Kidney epithelial cell (primary cell): ENCODE data around the gene FAM3A. TPM values are rescaled to one million over a fixed set of nuclear protein-coding genes. Genes with fewer than 3 reads are reported as not detected.

Experiments used
- DNase-seq: peaks from one replicate; pipeline ENCODE4 v3.0.0-alpha.2; 2010; ENCODE audit warnings: low read depth
- H3K27me3 ChIP-seq: 2 replicates; pipeline ENCODE4 v1.6.0; 2011; ENCODE audit warnings: low read length; ENCODE audit not compliant: control insufficient read depth, insufficient read depth
- H3K36me3 ChIP-seq: 2 replicates; pipeline ENCODE4 v1.5.1; 2011; ENCODE audit warnings: low read length; ENCODE audit not compliant: control insufficient read depth, insufficient read depth
- H3K4me3 ChIP-seq: 2 replicates; pipeline ENCODE4 v1.5.1; 2011; ENCODE audit warnings: low read depth, mild to moderate bottlenecking, control low read depth, low read length
- total RNA-seq: library from RNA; depleted of rRNA; stranded (reverse); fragments of >200 nt; gene quantifications from 2 replicates; pipeline ENCODE4 v1.2.3, GENCODE V29; 2015
- TF ChIP-seq, protein P1 (sequence below): IDR thresholded peaks from 2 replicates; pipeline ENCODE4 v1.5.1; 2011; ENCODE audit warnings: mild to moderate bottlenecking, moderate library complexity, low read length, control low read depth, inconsistent platforms; ENCODE audit not compliant: insufficient read depth, poor library complexity, severe bottlenecking

FAM3A gene
- total RNA-seq, 1 donor from 2014 or later: 32.3 TPM

DNA sequence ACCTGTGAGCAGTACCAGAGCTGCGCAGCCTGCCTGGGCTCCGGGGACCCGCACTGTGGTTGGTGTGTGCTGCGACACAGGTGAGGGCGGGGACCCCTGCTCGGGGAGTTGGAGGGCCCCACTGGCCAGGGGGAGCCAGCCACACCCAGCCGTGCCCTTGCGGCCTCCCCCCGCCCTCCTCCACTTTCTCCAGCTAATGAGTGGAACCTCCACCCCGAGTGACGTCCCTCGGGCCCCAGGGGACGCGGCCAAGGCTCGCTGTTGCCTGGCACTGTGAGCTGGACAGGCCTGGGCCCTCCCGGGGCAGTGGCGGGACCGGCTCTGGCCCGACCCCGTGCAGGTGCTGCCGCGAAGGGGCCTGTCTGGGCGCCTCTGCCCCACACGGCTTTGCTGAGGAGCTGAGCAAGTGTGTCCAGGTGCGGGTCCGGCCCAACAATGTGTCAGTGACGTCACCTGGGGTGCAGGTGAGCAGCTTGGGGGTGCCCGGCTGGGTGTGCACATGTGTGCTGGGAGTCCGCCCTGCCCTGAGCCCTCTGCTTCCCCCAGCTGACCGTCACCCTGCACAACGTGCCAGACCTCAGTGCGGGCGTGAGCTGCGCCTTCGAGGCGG is 52.3 kb downstream of the FAM3A start:
- H3K36me3 ChIP-seq: no peaks in the 10 kb centered on the region
- no peaks in the 10 kb centered on the region for H3K27me3 ChIP-seq
- TF ChIP-seq, protein P1, sequence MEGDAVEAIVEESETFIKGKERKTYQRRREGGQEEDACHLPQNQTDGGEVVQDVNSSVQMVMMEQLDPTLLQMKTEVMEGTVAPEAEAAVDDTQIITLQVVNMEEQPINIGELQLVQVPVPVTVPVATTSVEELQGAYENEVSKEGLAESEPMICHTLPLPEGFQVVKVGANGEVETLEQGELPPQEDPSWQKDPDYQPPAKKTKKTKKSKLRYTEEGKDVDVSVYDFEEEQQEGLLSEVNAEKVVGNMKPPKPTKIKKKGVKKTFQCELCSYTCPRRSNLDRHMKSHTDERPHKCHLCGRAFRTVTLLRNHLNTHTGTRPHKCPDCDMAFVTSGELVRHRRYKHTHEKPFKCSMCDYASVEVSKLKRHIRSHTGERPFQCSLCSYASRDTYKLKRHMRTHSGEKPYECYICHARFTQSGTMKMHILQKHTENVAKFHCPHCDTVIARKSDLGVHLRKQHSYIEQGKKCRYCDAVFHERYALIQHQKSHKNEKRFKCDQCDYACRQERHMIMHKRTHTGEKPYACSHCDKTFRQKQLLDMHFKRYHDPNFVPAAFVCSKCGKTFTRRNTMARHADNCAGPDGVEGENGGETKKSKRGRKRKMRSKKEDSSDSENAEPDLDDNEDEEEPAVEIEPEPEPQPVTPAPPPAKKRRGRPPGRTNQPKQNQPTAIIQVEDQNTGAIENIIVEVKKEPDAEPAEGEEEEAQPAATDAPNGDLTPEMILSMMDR: no peak

DNA sequence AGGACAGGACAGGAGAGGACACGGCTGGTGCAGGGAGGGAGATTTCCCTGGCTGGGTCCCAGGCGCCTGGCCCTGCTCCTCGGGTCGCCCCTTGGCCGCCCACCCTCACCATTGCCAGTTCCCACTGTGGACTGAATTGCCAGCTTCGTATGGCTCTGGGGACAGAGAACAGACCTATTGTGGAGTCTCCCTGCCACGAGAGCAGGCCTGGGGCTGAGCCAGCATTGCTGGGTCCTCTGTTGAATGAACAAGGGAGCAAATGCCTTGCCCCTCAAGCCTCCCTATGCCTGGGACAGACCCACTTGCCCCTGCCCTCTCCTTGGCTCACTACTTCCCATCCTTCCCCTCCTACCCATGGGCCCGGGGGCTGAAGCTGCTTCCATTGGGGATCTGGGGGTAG is 53.6 kb downstream of the FAM3A start:
- TF ChIP-seq, protein P1: no peak
- Histone ChIP-seq H3K4me3 (no peak overlapping the region), H3K27me3 (no peaks in the 10 kb centered on the region), H3K36me3 (no peaks in the 10 kb centered on the region)
- DNase-seq: no peak

More for the DNA sequence above, 52.3 kb downstream of the FAM3A start:
- DNase-seq: no peak
- H3K4me3 ChIP-seq: no peak overlapping the region

- H3K4me3 ChIP-seq: no peak overlapping the region
- H3K27me3 ChIP-seq: no peaks in the 10 kb centered on the region
- TF ChIP-seq, protein P1: peak; percentile 28
- no peaks in the 10 kb centered on the region for H3K36me3 ChIP-seq
- no peak for DNase-seq
Observed at GRCh38 chrX:154460326-154460725, 55.7 kb downstream of the FAM3A start.

DNA sequence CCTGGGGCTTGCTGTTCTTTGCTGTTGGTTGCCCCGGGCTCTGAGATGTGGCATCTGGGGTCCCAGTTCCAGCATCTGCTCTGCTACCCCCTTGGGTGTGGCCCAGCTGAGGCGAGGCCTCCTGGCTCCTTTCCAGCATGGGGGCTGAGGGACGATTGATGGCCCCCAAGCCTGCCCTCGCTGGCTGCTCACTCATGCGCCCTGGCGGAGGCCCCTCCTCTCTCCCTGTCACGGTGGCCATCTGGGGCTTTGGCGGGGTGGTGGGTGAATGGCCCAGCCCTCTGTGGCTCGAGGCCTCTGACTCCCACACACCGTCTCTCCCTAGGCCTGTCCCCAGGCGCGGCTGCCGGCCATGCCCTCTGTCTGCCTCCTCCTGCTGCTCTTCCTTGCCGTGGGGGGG is 56.2 kb downstream of the FAM3A start:
- TF ChIP-seq, protein P1: no peak
- H3K36me3 ChIP-seq: no peaks in the 10 kb centered on the region
- no peak for DNase-seq
- no peaks in the 10 kb centered on the region for H3K27me3 ChIP-seq
- peak overlapping the region; percentile 70 for H3K4me3 ChIP-seq

DNA sequence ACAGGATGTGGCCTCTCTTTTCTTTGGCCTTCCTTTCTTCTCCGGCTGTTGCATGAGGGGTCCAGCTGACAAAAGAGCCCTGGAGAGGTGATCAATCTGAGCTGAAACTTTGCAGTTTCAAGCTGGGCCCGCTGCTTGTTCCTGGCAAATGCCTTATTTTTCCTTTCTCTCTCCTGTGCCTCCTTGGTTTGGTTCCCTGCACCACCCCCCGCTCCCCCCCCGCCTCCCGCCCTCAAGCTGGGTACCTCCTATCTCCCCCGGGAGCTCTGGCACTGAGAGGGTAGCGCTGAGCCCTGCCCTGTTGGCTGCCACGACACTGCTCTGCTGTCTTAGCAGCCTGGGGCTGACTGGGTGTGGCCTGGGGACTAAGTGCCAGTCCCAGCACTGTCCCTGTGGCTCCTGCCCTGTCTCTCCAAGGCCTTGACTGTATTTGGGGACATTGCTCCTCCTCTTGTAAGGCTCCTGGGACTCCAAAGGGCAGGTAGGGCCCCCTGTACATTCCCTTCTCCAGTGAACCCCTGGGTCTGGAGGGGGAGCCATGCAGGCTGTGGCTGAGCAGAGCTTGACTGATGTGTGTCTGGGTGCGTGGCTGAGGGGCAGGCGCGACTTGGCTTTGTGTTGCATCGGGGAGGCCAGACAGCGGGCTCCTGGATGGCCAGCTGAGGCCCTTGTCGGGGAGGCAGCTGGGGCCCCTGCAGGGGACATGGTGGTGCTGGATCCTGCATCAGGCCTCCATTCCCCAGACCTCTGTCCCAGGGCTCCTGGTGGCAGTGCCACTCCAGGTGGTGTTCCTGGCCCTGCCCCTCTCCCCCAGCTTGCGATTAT is 56.9 kb downstream of the FAM3A start:
- no peak for DNase-seq
- H3K4me3 ChIP-seq: peak overlapping the region; percentile 70
- TF ChIP-seq, protein P1: no peak
- H3K36me3 ChIP-seq: no peaks in the 10 kb centered on the region
- H3K27me3 ChIP-seq: no peaks in the 10 kb centered on the region
